GM18951 (cell line): ENCODE results near the gene FIP1L1.

ENCODE experiments used
- POLR2A ChIP-seq: IDR thresholded peaks from 4 replicates; pipeline ENCODE4 v1.6.1; 2011; ENCODE audit warnings: mild to moderate bottlenecking; ENCODE audit not compliant: insufficient read length, insufficient read depth; ENCODE audit errors: extremely low read depth
- in situ Hi-C: fragments of 300-500 bp; cut with MboI; formaldehyde crosslinking; loops from one replicate; pipeline ENCODE4 v1.12.0; 2022; ENCODE audit warnings: low sequenced_read_pairs, mixed read lengths, inconsistent platforms; ENCODE audit not compliant: unreplicated experiment

The FIP1L1 gene

GRCh38 chr4:53490965-53491622 lies 113.7 kb downstream of the FIP1L1 start:
- in situ Hi-C loops, result no loop called here

GRCh38 chr4:53494851-53495250 lies 117.4 kb downstream of the FIP1L1 start:
- no peak for TF ChIP-seq POLR2A
- in situ Hi-C loops, result no loop called here

More at GRCh38 chr4:53490965-53491622, 113.7 kb downstream of the FIP1L1 start:
- TF ChIP-seq POLR2A, result no peak

- in situ Hi-C loops, result no loop called here
- TF ChIP-seq POLR2A, result no peak
Measured at GRCh38 chr4:53497487-53498244, 120.2 kb downstream of the FIP1L1 start.

- in situ Hi-C loops, result no loop called here
- no peak for TF ChIP-seq POLR2A
Measured at GRCh38 chr4:53498706-53499105, 121.3 kb downstream of the FIP1L1 start.

GRCh38 chr4:53499791-53500190 lies 122.3 kb downstream of the FIP1L1 start:
- in situ Hi-C loops, result no loop called here
- no peak for TF ChIP-seq POLR2A

GRCh38 chr4:53500546-53500945 lies 123.1 kb downstream of the FIP1L1 start:
- no peak for TF ChIP-seq POLR2A
- in situ Hi-C loops, result no loop called here

GRCh38 chr4:53501561-53501960 lies 124.1 kb downstream of the FIP1L1 start:
- no peak for TF ChIP-seq POLR2A
- in situ Hi-C loops, result no loop called here

- TF ChIP-seq POLR2A, result no peak
- in situ Hi-C loops, result no loop called here
Measured at GRCh38 chr4:53502094-53502493, 124.7 kb downstream of the FIP1L1 start.

GRCh38 chr4:53505947-53506346 lies 128.5 kb downstream of the FIP1L1 start:
- no peak for TF ChIP-seq POLR2A
- in situ Hi-C loops, result no loop called here

GRCh38 chr4:53507058-53507457 lies 129.6 kb downstream of the FIP1L1 start:
- in situ Hi-C loops, result no loop called here
- TF ChIP-seq POLR2A, result no peak

- in situ Hi-C loops, result no loop called here
- no peak for TF ChIP-seq POLR2A
Measured at GRCh38 chr4:53507671-53508286, 130.3 kb downstream of the FIP1L1 start.

GRCh38 chr4:53508446-53508845 lies 131.0 kb downstream of the FIP1L1 start:
- in situ Hi-C loops, result no loop called here
- TF ChIP-seq POLR2A, result no peak

- TF ChIP-seq POLR2A, result no peak
- in situ Hi-C loops, result no loop called here
Measured at GRCh38 chr4:53510321-53510720, 132.9 kb downstream of the FIP1L1 start.
